Measurements from ENCODE around the gene B9D1.

GRCh38 chr17:19407601-19408345, 45.2 kb upstream of the B9D1 start:
- TF ChIP-seq CTCF (IDR thresholded peaks at IDR 0.05; ENCODE audit: insufficient read depth, low read length, poor library complexity, severe bottlenecking): no peak
- TF ChIP-seq EZH2phosphoT487 (conservative IDR thresholded peaks at IDR 0.05; ENCODE audit: low read length): no peak

Data from SU-DHL-6 (cell line).